Gastrocnemius medialis (tissue), 4 donors: ENCODE results near the gene CCL25. TPM values are rescaled to one million over a fixed set of nuclear protein-coding genes. Genes with fewer than 3 reads are reported as not detected.

Experiments used
- ATAC-seq, 2 donors: fragments of 150-250 bp; one replicate each; pipeline ENCODE4 v1.9.1; 2016
- DNase-seq, 2 donors: peaks; one replicate each; pipeline ENCODE4 v3.0.0-alpha.2; 2019
- H3K27ac ChIP-seq, 4 donors: fragments of 200-600 bp; sonication (generic); 1 replicate in 1 of 4; 2 replicates in 3 of 4; pipeline ENCODE4 v1.5.1; 2016 to 2018; ENCODE audit warnings: mild to moderate bottlenecking in 2 of 4, moderate library complexity in 1 of 4
- H3K27me3 ChIP-seq, 3 donors: fragments of 200-600 bp; sonication (generic) in 2 of 3; 1 replicate in 1 of 3; 2 replicates in 2 of 3; pipeline versions ENCODE4 v1.5.1 to v1.6.0; 2016 to 2019; ENCODE audit warnings: mild to moderate bottlenecking in 1 of 3, moderate library complexity in 1 of 3
- H3K36me3 ChIP-seq, 2 donors: fragments of 200-600 bp; sonication (generic) in 1 of 2; one replicate each; pipeline ENCODE4 v1.5.1; 2017 to 2018
- H3K4me1 ChIP-seq, 2 donors: fragments of 200-600 bp; sonication (generic) in 1 of 2; one replicate each; pipeline ENCODE4 v1.5.1; 2016 to 2017; ENCODE audit warnings: mild to moderate bottlenecking in 2 of 2
- H3K4me3 ChIP-seq, 4 donors: fragments of 200-600 bp; sonication (generic) in 3 of 4; 1 replicate in 1 of 4; 2 replicates in 3 of 4; pipeline ENCODE4 v1.5.1; 2016 to 2019; ENCODE audit warnings: mild to moderate bottlenecking in 2 of 4
- H3K9me3 ChIP-seq, 3 donors: fragments of 200-600 bp; sonication (generic) in 2 of 3; 1 replicate in 1 of 3; 2 replicates in 2 of 3; pipeline ENCODE4 v1.5.1; 2016 to 2019
- CTCF ChIP-seq, 5 experiments: fragments of 450-650 bp in 3 of 5; fragments of 200-600 bp in 2 of 5; sonication (generic) in 2 of 5; IDR thresholded peaks in 4 of 5; conservative IDR thresholded peaks in 1 of 5; 1 replicate in 4 of 5; 2 replicates in 1 of 5; pipeline ENCODE4 v1.5.1; 2016 to 2019; ENCODE audit warnings: antibody characterized with exemption in 5 of 5, mild to moderate bottlenecking in 3 of 5, moderate library complexity in 3 of 5
- POLR2A ChIP-seq, 2 donors: fragments of 450-650 bp; IDR thresholded peaks; one replicate each; pipeline ENCODE4 v1.6.1; 2017; ENCODE audit warnings: antibody characterized with exemption in 2 of 2, mild to moderate bottlenecking in 2 of 2, moderate library complexity in 2 of 2
- in situ Hi-C, 4 donors: fragments of 200-750 bp; cut with MboI; loops; one replicate each; pipeline versions ENCODE4 v1.15.0 to v1.8.0; 2017; ENCODE audit warnings: low sequenced_read_pairs in 4 of 4
- intact Hi-C: fragments of 100-400 bp; cut with DNase I; formaldehyde crosslinking; loops from one replicate; pipeline ENCODE4 v1.15.1; 2023; ENCODE audit warnings: low total_unique reads
- total RNA-seq, 4 donors: library from RNA; depleted of rRNA; stranded (reverse); fragments of >200 nt; gene quantifications; one replicate each; pipeline versions ENCODE4 v1.1.0 to v1.2.3, GENCODE V29; 2016

Gene CCL25
- total RNA-seq, 4 donors from 2014 or later: not detected

GRCh38 chr19:8036434-8037099, 16.0 kb upstream of the CCL25 start:
- Histone ChIP-seq H3K9me3 (no peaks in the 10 kb centered on the region), H3K36me3 (no peaks in the 10 kb centered on the region), H3K27me3 (no peaks in the 10 kb centered on the region), H3K4me3 (no peak overlapping the region), H3K4me1 (no peaks in the 10 kb centered on the region), H3K27ac (no peak overlapping the region)
- DNase-seq (no peak), ATAC-seq (peak in 1 of 2 donors; percentile 24)
- in situ Hi-C loops (no loop called here), intact Hi-C loops (no loop called here)
- TF ChIP-seq POLR2A (IDR thresholded peaks at IDR 0.05) (no peak), CTCF (IDR thresholded peaks at IDR 0.05 in 4 of 5, conservative IDR thresholded peaks at IDR 0.05 in 1 of 5) (no peak)

- intact Hi-C loops: no loop called here
- Histone ChIP-seq H3K4me1 (no peaks in the 10 kb centered on the region), H3K36me3 (no peaks in the 10 kb centered on the region), H3K4me3 (no peak overlapping the region), H3K27me3 (no peaks in the 10 kb centered on the region), H3K9me3 (no peaks in the 10 kb centered on the region), H3K27ac (no peak overlapping the region)
- ATAC-seq (no peak), DNase-seq (no peak)
- in situ Hi-C loops: no loop called here
- no peak for TF ChIP-seq CTCF (IDR thresholded peaks at IDR 0.05 in 4 of 5, conservative IDR thresholded peaks at IDR 0.05 in 1 of 5)
- TF ChIP-seq POLR2A (IDR thresholded peaks at IDR 0.05): no peak
These were observed 13.7 kb upstream of the CCL25 start for GRCh38 chr19:8038815-8039214.

GRCh38 chr19:8039231-8039630, 13.3 kb upstream of the CCL25 start:
- Histone ChIP-seq H3K36me3 (no peaks in the 10 kb centered on the region), H3K9me3 (no peaks in the 10 kb centered on the region), H3K27me3 (no peaks in the 10 kb centered on the region), H3K4me1 (no peaks in the 10 kb centered on the region), H3K4me3 (no peak overlapping the region), H3K27ac (no peak overlapping the region)
- intact Hi-C loops: no loop called here
- in situ Hi-C loops: no loop called here
- DNase-seq (no peak), ATAC-seq (no peak)
- TF ChIP-seq POLR2A (IDR thresholded peaks at IDR 0.05) (no peak), CTCF (IDR thresholded peaks at IDR 0.05 in 4 of 5, conservative IDR thresholded peaks at IDR 0.05 in 1 of 5) (no peak)

GRCh38 chr19:8041531-8041931, 11.0 kb upstream of the CCL25 start:
- in situ Hi-C loops (no loop called here), intact Hi-C loops (no loop called here)
- no peaks in the 10 kb centered on the region for H3K9me3 ChIP-seq
- H3K27me3 ChIP-seq: no peaks in the 10 kb centered on the region
- TF ChIP-seq POLR2A (IDR thresholded peaks at IDR 0.05): no peak
- no peak for TF ChIP-seq CTCF (IDR thresholded peaks at IDR 0.05 in 4 of 5, conservative IDR thresholded peaks at IDR 0.05 in 1 of 5)
- no peak overlapping the region for H3K4me3 ChIP-seq
- no peak overlapping the region for H3K27ac ChIP-seq
- DNase-seq (no peak), ATAC-seq (no peak)
- no peaks in the 10 kb centered on the region for H3K36me3 ChIP-seq
- no peaks in the 10 kb centered on the region for H3K4me1 ChIP-seq

GRCh38 chr19:8042900-8043299, 9.7 kb upstream of the CCL25 start:
- H3K9me3 ChIP-seq: no peaks in the 10 kb centered on the region
- no peak for TF ChIP-seq POLR2A (IDR thresholded peaks at IDR 0.05)
- no peak for TF ChIP-seq CTCF (IDR thresholded peaks at IDR 0.05 in 4 of 5, conservative IDR thresholded peaks at IDR 0.05 in 1 of 5)
- no peak overlapping the region for H3K4me3 ChIP-seq
- in situ Hi-C loops: no loop called here
- no peaks in the 10 kb centered on the region for H3K36me3 ChIP-seq
- no peak for DNase-seq
- H3K4me1 ChIP-seq: no peaks in the 10 kb centered on the region
- intact Hi-C loops: no loop called here
- no peak overlapping the region for H3K27ac ChIP-seq
- H3K27me3 ChIP-seq: no peaks in the 10 kb centered on the region
- ATAC-seq: no peak
